K562 (cell line): ENCODE data around the gene CYSTM1.

ENCODE experiments used
- JUN ChIP-seq, 2 experiments: sonication (generic) in 1 of 2; formaldehyde crosslinking in 1 of 2; IDR thresholded peaks; 2 replicates each; pipeline versions ENCODE4 v1.6.1 to v1.8.0; 2012 to 2022; ENCODE audit warnings: borderline replicate concordance in 2 of 2, mild to moderate bottlenecking in 2 of 2, improper control_type of control experiment in 1 of 2, low read depth in 1 of 2, low read length in 1 of 2, missing genetic modification reagents in 1 of 2
- MAZ ChIP-seq, 2 experiments: fragments of 450-650 bp in 1 of 2; sonication (generic) in 1 of 2; formaldehyde crosslinking; IDR thresholded peaks in 1 of 2; conservative IDR thresholded peaks in 1 of 2; 2 replicates each; pipeline versions ENCODE4 v1.4.0 to v1.5.0; 2020; ENCODE audit warnings: mild to moderate bottlenecking in 1 of 2, missing genetic modification reagents in 1 of 2
- RAD21 ChIP-seq, 2 experiments: fragments of 250-450 bp in 1 of 2; fragments of 450-650 bp in 1 of 2; sonication (Bioruptor Pico) in 1 of 2; formaldehyde crosslinking in 1 of 2; IDR thresholded peaks in 1 of 2; conservative IDR thresholded peaks in 1 of 2; 2 replicates each; pipeline versions ENCODE4 v1.4.0 to v1.8.0; 2020 to 2022; ENCODE audit warnings: mild to moderate bottlenecking in 2 of 2, moderate library complexity in 1 of 2
- ZFX ChIP-seq: sonication (generic); formaldehyde crosslinking; IDR thresholded peaks from 2 replicates; pipeline ENCODE4 v1.8.0; 2022; ENCODE audit warnings: mild to moderate bottlenecking, missing genetic modification reagents, moderate library complexity
- TF ChIP-seq, protein P1 (sequence below), 2 experiments: IDR thresholded peaks; 2 replicates each; pipeline ENCODE4 v1.6.1; 2011; ENCODE audit warnings: borderline replicate concordance in 1 of 2, control low read depth in 1 of 2, low read depth in 1 of 2, low read length in 1 of 2, mild to moderate bottlenecking in 1 of 2, mixed read lengths in 1 of 2, moderate library complexity in 1 of 2; ENCODE audit not compliant: insufficient read depth in 1 of 2, insufficient read length in 1 of 2, poor library complexity in 1 of 2, severe bottlenecking in 1 of 2; ENCODE audit errors: extremely low read depth in 1 of 2
- TF ChIP-seq, protein P2 (sequence below): conservative IDR thresholded peaks from 2 replicates; pipeline ENCODE4 v1.6.1; 2011; ENCODE audit warnings: low read depth, mild to moderate bottlenecking, low read length; ENCODE audit not compliant: control insufficient read depth
- TF ChIP-seq, protein P3 (sequence below): sonication (generic); formaldehyde crosslinking; IDR thresholded peaks from 2 replicates; pipeline ENCODE4 v1.9.0; 2022; ENCODE audit warnings: mild to moderate bottlenecking, missing genetic modification reagents
- TF ChIP-seq, protein P4 (sequence below), 3 experiments: IDR thresholded peaks in 2 of 3; conservative IDR thresholded peaks in 1 of 3; 2 replicates each; pipeline ENCODE4 v1.5.1; 2011 to 2012; ENCODE audit warnings: low read length in 3 of 3, mild to moderate bottlenecking in 3 of 3, control low read depth in 2 of 3, improper control_type of control experiment in 1 of 3, inconsistent platforms in 1 of 3, low read depth in 1 of 3, mixed read lengths in 1 of 3, moderate library complexity in 1 of 3; ENCODE audit not compliant: insufficient read depth in 2 of 3
- TF ChIP-seq, protein P5 (sequence below): fragments of 450-650 bp; IDR thresholded peaks from 2 replicates; pipeline ENCODE4 v1.6.1; 2016; ENCODE audit warnings: borderline replicate concordance

DNA sequence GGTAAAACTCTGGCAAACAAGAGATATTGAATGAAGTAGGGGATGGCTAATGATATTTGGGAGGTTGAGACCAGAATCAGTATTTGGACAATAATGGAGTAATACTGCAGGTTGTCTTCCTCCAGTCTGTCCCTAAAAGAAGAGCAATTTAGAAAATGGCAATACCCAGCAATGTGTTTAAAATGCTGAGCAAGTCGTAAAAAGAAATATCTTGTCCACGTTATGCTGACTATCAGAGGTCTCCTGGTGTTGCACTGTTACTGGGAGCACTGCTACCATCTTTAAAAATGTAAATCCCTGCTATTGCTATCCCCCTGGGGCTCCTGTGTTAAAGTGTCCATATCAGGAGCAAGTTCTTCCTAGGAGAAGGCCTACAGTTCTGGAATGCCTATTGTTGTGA, 10.4 kb downstream of the CYSTM1 start:
- TF ChIP-seq MAZ (CRISPR knock-in tag; conservative IDR thresholded peaks at IDR 0.05 in 1 of 2, IDR thresholded peaks at IDR 0.05 in 1 of 2) (no peak), RAD21 (CRISPR knock-in tag; conservative IDR thresholded peaks at IDR 0.05 in 1 of 2, IDR thresholded peaks at IDR 0.05 in 1 of 2) (no peak), JUN (IDR thresholded peaks at IDR 0.05; ENCODE audit: borderline replicate concordance, low read depth, low read length) (no peak), JUN (CRISPR knock-in tag; IDR thresholded peaks at IDR 0.05; ENCODE audit: borderline replicate concordance) (no peak), ZFX (CRISPR knock-in tag) (no peak)
- TF ChIP-seq, protein P1, sequence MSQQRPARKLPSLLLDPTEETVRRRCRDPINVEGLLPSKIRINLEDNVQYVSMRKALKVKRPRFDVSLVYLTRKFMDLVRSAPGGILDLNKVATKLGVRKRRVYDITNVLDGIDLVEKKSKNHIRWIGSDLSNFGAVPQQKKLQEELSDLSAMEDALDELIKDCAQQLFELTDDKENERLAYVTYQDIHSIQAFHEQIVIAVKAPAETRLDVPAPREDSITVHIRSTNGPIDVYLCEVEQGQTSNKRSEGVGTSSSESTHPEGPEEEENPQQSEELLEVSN (IDR thresholded peaks at IDR 0.05; ENCODE audit: borderline replicate concordance in 1 of 2, extremely low read depth in 1 of 2, insufficient read depth in 1 of 2, insufficient read length in 1 of 2, low read depth in 1 of 2, low read length in 1 of 2, poor library complexity in 1 of 2, severe bottlenecking in 1 of 2) = no peak
- TF ChIP-seq, protein P2, sequence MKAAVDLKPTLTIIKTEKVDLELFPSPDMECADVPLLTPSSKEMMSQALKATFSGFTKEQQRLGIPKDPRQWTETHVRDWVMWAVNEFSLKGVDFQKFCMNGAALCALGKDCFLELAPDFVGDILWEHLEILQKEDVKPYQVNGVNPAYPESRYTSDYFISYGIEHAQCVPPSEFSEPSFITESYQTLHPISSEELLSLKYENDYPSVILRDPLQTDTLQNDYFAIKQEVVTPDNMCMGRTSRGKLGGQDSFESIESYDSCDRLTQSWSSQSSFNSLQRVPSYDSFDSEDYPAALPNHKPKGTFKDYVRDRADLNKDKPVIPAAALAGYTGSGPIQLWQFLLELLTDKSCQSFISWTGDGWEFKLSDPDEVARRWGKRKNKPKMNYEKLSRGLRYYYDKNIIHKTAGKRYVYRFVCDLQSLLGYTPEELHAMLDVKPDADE = no peak
- TF ChIP-seq, protein P3, sequence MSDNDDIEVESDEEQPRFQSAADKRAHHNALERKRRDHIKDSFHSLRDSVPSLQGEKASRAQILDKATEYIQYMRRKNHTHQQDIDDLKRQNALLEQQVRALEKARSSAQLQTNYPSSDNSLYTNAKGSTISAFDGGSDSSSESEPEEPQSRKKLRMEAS (CRISPR knock-in tag) = no peak
- TF ChIP-seq, protein P4, sequence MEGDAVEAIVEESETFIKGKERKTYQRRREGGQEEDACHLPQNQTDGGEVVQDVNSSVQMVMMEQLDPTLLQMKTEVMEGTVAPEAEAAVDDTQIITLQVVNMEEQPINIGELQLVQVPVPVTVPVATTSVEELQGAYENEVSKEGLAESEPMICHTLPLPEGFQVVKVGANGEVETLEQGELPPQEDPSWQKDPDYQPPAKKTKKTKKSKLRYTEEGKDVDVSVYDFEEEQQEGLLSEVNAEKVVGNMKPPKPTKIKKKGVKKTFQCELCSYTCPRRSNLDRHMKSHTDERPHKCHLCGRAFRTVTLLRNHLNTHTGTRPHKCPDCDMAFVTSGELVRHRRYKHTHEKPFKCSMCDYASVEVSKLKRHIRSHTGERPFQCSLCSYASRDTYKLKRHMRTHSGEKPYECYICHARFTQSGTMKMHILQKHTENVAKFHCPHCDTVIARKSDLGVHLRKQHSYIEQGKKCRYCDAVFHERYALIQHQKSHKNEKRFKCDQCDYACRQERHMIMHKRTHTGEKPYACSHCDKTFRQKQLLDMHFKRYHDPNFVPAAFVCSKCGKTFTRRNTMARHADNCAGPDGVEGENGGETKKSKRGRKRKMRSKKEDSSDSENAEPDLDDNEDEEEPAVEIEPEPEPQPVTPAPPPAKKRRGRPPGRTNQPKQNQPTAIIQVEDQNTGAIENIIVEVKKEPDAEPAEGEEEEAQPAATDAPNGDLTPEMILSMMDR (IDR thresholded peaks at IDR 0.05 in 2 of 3, conservative IDR thresholded peaks at IDR 0.05 in 1 of 3; ENCODE audit: insufficient read depth in 2 of 3, low read depth in 1 of 3, low read length in 3 of 3) = no peak
- TF ChIP-seq, protein P5, sequence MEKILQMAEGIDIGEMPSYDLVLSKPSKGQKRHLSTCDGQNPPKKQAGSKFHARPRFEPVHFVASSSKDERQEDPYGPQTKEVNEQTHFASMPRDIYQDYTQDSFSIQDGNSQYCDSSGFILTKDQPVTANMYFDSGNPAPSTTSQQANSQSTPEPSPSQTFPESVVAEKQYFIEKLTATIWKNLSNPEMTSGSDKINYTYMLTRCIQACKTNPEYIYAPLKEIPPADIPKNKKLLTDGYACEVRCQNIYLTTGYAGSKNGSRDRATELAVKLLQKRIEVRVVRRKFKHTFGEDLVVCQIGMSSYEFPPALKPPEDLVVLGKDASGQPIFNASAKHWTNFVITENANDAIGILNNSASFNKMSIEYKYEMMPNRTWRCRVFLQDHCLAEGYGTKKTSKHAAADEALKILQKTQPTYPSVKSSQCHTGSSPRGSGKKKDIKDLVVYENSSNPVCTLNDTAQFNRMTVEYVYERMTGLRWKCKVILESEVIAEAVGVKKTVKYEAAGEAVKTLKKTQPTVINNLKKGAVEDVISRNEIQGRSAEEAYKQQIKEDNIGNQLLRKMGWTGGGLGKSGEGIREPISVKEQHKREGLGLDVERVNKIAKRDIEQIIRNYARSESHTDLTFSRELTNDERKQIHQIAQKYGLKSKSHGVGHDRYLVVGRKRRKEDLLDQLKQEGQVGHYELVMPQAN = no peak
